HepG2 (cell line): Measurements from ENCODE around the gene KATNA1. TPM values are rescaled to one million over a fixed set of nuclear protein-coding genes. Genes with fewer than 3 reads are reported as not detected.

Experiments
- CENPT ChIP-seq: sonication (generic); formaldehyde crosslinking; IDR thresholded peaks from 2 replicates; pipeline ENCODE4 v1.8.0; 2022; ENCODE audit warnings: low read depth, mild to moderate bottlenecking, moderate library complexity, missing genetic modification reagents
- KAT2B ChIP-seq: fragments of 150-350 bp; IDR thresholded peaks from 2 replicates; pipeline ENCODE4 v1.6.1; 2014; ENCODE audit warnings: low read depth, low read length, borderline replicate concordance
- MAFF ChIP-seq: IDR thresholded peaks from 2 replicates; pipeline ENCODE4 v1.6.1; 2011; ENCODE audit warnings: low read depth, low read length, improper control_type of control experiment
- PHF8 ChIP-seq: sonication (generic); formaldehyde crosslinking; IDR thresholded peaks from 2 replicates; pipeline ENCODE4 v1.5.0; 2020; ENCODE audit warnings: missing genetic modification reagents
- POGK ChIP-seq: sonication (generic); formaldehyde crosslinking; conservative IDR thresholded peaks from 2 replicates; pipeline ENCODE4 v1.8.0; 2022; ENCODE audit warnings: mild to moderate bottlenecking, moderate library complexity, missing genetic modification reagents
- RXRB ChIP-seq: IDR thresholded peaks from 2 replicates; pipeline ENCODE4 v1.6.1; 2016; ENCODE audit warnings: borderline replicate concordance, missing genetic modification reagents, missing compliant biosample characterization
- SP2 ChIP-seq: sonication (generic); formaldehyde crosslinking; IDR thresholded peaks from 2 replicates; pipeline ENCODE4 v1.5.1; 2020; ENCODE audit warnings: mild to moderate bottlenecking, missing genetic modification reagents
- U2AF2 ChIP-seq: fragments of 200-400 bp; formaldehyde crosslinking; IDR thresholded peaks from 2 replicates; pipeline ENCODE4 v1.6.1; 2017; ENCODE audit warnings: low read depth, mild to moderate bottlenecking, low read length
- YEATS2 ChIP-seq: sonication (generic); formaldehyde crosslinking; IDR thresholded peaks from 2 replicates; pipeline ENCODE4 v1.4.0; 2020; ENCODE audit warnings: missing genetic modification reagents, borderline replicate concordance
- ZBTB21 ChIP-seq: sonication (generic); formaldehyde crosslinking; IDR thresholded peaks from 2 replicates; pipeline ENCODE4 v1.4.0; 2020; ENCODE audit warnings: missing genetic modification reagents
- ZBTB33 ChIP-seq: sonication (generic); formaldehyde crosslinking; IDR thresholded peaks from 2 replicates; pipeline ENCODE4 v1.4.0; 2020; ENCODE audit warnings: missing genetic modification reagents
- ZNF17 ChIP-seq: sonication (generic); formaldehyde crosslinking; IDR thresholded peaks from 2 replicates; pipeline ENCODE4 v1.5.0; 2020; ENCODE audit warnings: mild to moderate bottlenecking, missing genetic modification reagents
- ZNF3 ChIP-seq: IDR thresholded peaks from 2 replicates; pipeline ENCODE4 v1.7.0; 2017; ENCODE audit warnings: inconsistent platforms
- polyA plus RNA-seq, 8 experiments: library from polyadenylated mRNA; depleted of rRNA in 3 of 8; stranded (reverse) in 7 of 8; unstranded in 1 of 8; fragments of >200 nt; fragmentation: Illumina TruSeq in 4 of 8; extraction: Trizol in 4 of 8; gene quantifications; 2 replicates each; pipeline versions ENCODE4 v1.2.1 to v1.2.3, GENCODE V29; 2011 to 2016; ENCODE audit warnings: low read depth in 4 of 8, missing spikeins in 1 of 8, mixed read lengths in 1 of 8; ENCODE audit not compliant: insufficient read depth in 1 of 8
- total RNA-seq, 5 experiments: library from RNA; depleted of rRNA; stranded (reverse); fragments of >200 nt; fragmentation: Illumina TruSeq; extraction: Trizol; gene quantifications; 2 replicates each; pipeline ENCODE4 v1.2.3, GENCODE V29; 2016; ENCODE audit warnings: low read depth in 1 of 5
- TF ChIP-seq, protein P1 (sequence below): sonication (generic); formaldehyde crosslinking; IDR thresholded peaks from 2 replicates; pipeline ENCODE4 v1.8.0; 2022; ENCODE audit warnings: missing genetic modification reagents, mild to moderate bottlenecking, moderate library complexity, borderline replicate concordance
- TF ChIP-seq, protein P2 (sequence below): sonication (generic); formaldehyde crosslinking; IDR thresholded peaks from 2 replicates; pipeline ENCODE4 v1.9.0; 2021; ENCODE audit warnings: mild to moderate bottlenecking, missing genetic modification reagents
- TF ChIP-seq, protein P3 (sequence below): sonication (generic); formaldehyde crosslinking; IDR thresholded peaks from 2 replicates; pipeline ENCODE4 v1.4.0; 2020; ENCODE audit warnings: mild to moderate bottlenecking, missing genetic modification reagents

KATNA1 gene
- total and polyA plus RNA-seq, 2 of the 13 experiments (the other 11 are each of a cell fraction or from before 2014, with no cell fraction given): 14.8 to 25.3 TPM

DNA sequence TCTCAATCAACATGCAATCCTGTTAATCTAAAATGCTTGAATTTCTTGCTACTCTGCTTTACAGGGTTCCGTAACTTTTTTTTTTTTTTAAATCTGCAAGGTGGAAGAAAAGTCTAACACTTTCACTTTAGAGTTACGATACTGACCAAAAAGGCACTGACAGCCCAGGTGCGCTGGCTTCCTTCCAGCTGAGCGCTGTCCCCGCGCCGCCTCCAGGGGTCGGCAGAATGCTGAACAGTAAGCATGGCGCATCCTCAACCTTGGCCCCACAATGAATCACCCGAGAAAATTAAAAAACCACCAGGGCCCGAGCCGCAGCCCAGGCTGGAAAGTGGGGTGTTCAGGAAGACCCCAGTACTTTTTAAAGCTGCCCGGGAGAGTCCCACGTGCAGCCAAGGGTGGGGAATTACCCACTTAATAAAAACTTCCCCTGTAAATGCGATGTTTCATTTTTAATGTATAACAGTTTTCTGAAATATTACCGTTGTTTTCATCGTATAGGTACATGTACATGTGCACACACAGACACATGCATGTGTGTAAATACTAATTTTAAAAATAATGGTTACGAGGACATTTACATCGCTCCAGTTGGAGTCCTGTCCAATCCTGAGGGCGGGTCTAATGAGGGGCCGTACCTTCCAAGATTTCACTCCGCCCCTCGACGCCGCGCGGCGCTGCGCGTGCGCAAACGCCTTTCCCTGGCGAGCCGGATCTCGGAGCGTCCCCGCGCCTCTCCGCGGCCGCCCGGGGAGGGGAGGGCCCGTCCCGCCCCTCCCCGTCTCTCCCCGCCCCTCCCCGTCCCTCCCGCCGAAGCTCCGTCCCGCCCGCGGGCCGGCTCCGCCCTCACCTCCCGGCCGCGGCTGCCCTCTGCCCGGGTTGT, 82.7 kb downstream of the KATNA1 start, which contains the start of gene GINM1 (continued):
- TF ChIP-seq RXRB: no peak; the same call in 1 of the 2 replicates
- no peak for TF ChIP-seq ZBTB21 (CRISPR knock-in tag)
- TF ChIP-seq SP2 (CRISPR knock-in tag): no peak
- no peak for TF ChIP-seq ZNF3
- TF ChIP-seq, protein P1, sequence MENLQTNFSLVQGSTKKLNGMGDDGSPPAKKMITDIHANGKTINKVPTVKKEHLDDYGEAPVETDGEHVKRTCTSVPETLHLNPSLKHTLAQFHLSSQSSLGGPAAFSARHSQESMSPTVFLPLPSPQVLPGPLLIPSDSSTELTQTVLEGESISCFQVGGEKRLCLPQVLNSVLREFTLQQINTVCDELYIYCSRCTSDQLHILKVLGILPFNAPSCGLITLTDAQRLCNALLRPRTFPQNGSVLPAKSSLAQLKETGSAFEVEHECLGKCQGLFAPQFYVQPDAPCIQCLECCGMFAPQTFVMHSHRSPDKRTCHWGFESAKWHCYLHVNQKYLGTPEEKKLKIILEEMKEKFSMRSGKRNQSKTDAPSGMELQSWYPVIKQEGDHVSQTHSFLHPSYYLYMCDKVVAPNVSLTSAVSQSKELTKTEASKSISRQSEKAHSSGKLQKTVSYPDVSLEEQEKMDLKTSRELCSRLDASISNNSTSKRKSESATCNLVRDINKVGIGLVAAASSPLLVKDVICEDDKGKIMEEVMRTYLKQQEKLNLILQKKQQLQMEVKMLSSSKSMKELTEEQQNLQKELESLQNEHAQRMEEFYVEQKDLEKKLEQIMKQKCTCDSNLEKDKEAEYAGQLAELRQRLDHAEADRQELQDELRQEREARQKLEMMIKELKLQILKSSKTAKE (CRISPR knock-in tag): no peak
- TF ChIP-seq ZBTB33 (CRISPR knock-in tag): no peak
- TF ChIP-seq, protein P2, sequence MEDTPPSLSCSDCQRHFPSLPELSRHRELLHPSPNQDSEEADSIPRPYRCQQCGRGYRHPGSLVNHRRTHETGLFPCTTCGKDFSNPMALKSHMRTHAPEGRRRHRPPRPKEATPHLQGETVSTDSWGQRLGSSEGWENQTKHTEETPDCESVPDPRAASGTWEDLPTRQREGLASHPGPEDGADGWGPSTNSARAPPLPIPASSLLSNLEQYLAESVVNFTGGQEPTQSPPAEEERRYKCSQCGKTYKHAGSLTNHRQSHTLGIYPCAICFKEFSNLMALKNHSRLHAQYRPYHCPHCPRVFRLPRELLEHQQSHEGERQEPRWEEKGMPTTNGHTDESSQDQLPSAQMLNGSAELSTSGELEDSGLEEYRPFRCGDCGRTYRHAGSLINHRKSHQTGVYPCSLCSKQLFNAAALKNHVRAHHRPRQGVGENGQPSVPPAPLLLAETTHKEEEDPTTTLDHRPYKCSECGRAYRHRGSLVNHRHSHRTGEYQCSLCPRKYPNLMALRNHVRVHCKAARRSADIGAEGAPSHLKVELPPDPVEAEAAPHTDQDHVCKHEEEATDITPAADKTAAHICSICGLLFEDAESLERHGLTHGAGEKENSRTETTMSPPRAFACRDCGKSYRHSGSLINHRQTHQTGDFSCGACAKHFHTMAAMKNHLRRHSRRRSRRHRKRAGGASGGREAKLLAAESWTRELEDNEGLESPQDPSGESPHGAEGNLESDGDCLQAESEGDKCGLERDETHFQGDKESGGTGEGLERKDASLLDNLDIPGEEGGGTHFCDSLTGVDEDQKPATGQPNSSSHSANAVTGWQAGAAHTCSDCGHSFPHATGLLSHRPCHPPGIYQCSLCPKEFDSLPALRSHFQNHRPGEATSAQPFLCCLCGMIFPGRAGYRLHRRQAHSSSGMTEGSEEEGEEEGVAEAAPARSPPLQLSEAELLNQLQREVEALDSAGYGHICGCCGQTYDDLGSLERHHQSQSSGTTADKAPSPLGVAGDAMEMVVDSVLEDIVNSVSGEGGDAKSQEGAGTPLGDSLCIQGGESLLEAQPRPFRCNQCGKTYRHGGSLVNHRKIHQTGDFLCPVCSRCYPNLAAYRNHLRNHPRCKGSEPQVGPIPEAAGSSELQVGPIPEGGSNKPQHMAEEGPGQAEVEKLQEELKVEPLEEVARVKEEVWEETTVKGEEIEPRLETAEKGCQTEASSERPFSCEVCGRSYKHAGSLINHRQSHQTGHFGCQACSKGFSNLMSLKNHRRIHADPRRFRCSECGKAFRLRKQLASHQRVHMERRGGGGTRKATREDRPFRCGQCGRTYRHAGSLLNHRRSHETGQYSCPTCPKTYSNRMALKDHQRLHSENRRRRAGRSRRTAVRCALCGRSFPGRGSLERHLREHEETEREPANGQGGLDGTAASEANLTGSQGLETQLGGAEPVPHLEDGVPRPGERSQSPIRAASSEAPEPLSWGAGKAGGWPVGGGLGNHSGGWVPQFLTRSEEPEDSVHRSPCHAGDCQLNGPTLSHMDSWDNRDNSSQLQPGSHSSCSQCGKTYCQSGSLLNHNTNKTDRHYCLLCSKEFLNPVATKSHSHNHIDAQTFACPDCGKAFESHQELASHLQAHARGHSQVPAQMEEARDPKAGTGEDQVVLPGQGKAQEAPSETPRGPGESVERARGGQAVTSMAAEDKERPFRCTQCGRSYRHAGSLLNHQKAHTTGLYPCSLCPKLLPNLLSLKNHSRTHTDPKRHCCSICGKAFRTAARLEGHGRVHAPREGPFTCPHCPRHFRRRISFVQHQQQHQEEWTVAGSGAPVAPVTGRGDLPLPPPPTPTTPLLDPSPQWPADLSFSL (CRISPR knock-in tag): no peak
- no peak for TF ChIP-seq POGK (CRISPR knock-in tag)
- no peak for TF ChIP-seq U2AF2
- TF ChIP-seq ZNF17 (CRISPR knock-in tag): no peak
- no peak for TF ChIP-seq YEATS2 (CRISPR knock-in tag)
- TF ChIP-seq MAFF: no peak
- no peak for TF ChIP-seq PHF8 (CRISPR knock-in tag)
- TF ChIP-seq, protein P3, sequence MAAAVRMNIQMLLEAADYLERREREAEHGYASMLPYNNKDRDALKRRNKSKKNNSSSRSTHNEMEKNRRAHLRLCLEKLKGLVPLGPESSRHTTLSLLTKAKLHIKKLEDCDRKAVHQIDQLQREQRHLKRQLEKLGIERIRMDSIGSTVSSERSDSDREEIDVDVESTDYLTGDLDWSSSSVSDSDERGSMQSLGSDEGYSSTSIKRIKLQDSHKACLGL (CRISPR knock-in tag): no peak
- no peak for TF ChIP-seq CENPT (CRISPR knock-in tag)
- no peak for TF ChIP-seq KAT2B
